Spleen (tissue), 11 donors: ENCODE results near the gene ZNF682. TPM values are rescaled to one million over a fixed set of nuclear protein-coding genes. Genes with fewer than 3 reads are reported as not detected.

Experiments
- DNase-seq: peaks from one replicate; pipeline ENCODE4 v3.0.0-alpha.2; 2020
- H3K27ac ChIP-seq, 8 donors: fragments of 200-600 bp; sonication (generic) in 7 of 8; 1 replicate in 4 of 8; 2 replicates in 4 of 8; pipeline versions ENCODE4 v1.5.0 to v1.8.0; 2016 to 2021; ENCODE audit warnings: inconsistent platforms in 4 of 8, mild to moderate bottlenecking in 4 of 8, moderate library complexity in 1 of 8
- H3K27me3 ChIP-seq, 7 donors: fragments of 200-600 bp; sonication (generic) in 6 of 7; replicated peaks in 1 of 7; 1 replicate in 4 of 7; 2 replicates in 3 of 7; pipeline versions ENCODE4 v1.5.0 to v1.8.0; 2016 to 2021; ENCODE audit warnings: inconsistent platforms in 3 of 7, mild to moderate bottlenecking in 1 of 7
- H3K36me3 ChIP-seq, 6 donors: fragments of 200-600 bp; sonication (generic) in 5 of 6; 1 replicate in 4 of 6; 2 replicates in 2 of 6; pipeline versions ENCODE4 v1.5.0 to v1.8.0; 2016 to 2021; ENCODE audit warnings: inconsistent platforms in 2 of 6
- H3K4me1 ChIP-seq, 6 donors: fragments of 200-600 bp; sonication (generic) in 5 of 6; 1 replicate in 3 of 6; 2 replicates in 3 of 6; pipeline versions ENCODE4 v1.5.0 to v1.8.0; 2016 to 2021; ENCODE audit warnings: inconsistent platforms in 3 of 6
- H3K4me3 ChIP-seq, 8 donors: fragments of 200-600 bp; sonication (generic) in 7 of 8; 1 replicate in 4 of 8; 2 replicates in 4 of 8; pipeline versions ENCODE4 v1.5.0 to v1.8.0; 2016 to 2021; ENCODE audit warnings: inconsistent platforms in 4 of 8, mild to moderate bottlenecking in 4 of 8, moderate library complexity in 2 of 8
- H3K9me3 ChIP-seq, 8 donors: fragments of 200-600 bp; sonication (generic) in 7 of 8; 1 replicate in 4 of 8; 2 replicates in 4 of 8; pipeline versions ENCODE4 v1.5.0 to v1.8.0; 2016 to 2021; ENCODE audit warnings: inconsistent platforms in 4 of 8
- CTCF ChIP-seq, 11 experiments: fragments of 200-600 bp in 7 of 11; fragments of 450-650 bp in 4 of 11; sonication (generic) in 4 of 11; IDR thresholded peaks in 8 of 11; conservative IDR thresholded peaks in 3 of 11; 1 replicate in 7 of 11; 2 replicates in 4 of 11; pipeline versions ENCODE4 v1.4.0 to v1.8.0; 2016 to 2021; ENCODE audit warnings: antibody characterized with exemption in 11 of 11, inconsistent platforms in 4 of 11, mild to moderate bottlenecking in 1 of 11
- POLR2A ChIP-seq, 3 donors: fragments of 450-650 bp; IDR thresholded peaks; one replicate each; pipeline ENCODE4 v1.5.1; 2017; ENCODE audit warnings: antibody characterized with exemption in 3 of 3, mild to moderate bottlenecking in 1 of 3
- POLR2AphosphoS5 ChIP-seq, 3 donors: sonication (generic); formaldehyde crosslinking; IDR thresholded peaks; one replicate each; pipeline ENCODE4 v1.5.1; 2017; ENCODE audit warnings: antibody characterized with exemption in 3 of 3
- WGBS, 5 donors: extraction: QIAGEN DNeasy Blood & Tissue Kit in 3 of 5; methylation state at CpG; one replicate each; pipeline versions ENCODE4 v1.1.5 to v1.1.7; 2013 to 2018; 5-methylcytosine and 5-hydroxymethylcytosine counted together
- intact Hi-C: fragments of 100-400 bp; cut with DNase I; formaldehyde crosslinking; loops from one replicate; pipeline ENCODE4 v1.15.0; 2023; ENCODE audit warnings: low total_unique reads
- polyA plus RNA-seq, 3 donors: library from polyadenylated mRNA; stranded (reverse); fragments of 200-250 nt; gene quantifications; one replicate each; pipeline ENCODE4 v1.2.1, GENCODE V29; 2013
- small RNA-seq, 4 donors: library from RNA; depleted of rRNA; stranded (forward); fragments of <200 nt; gene quantifications; one replicate each; pipeline ENCODE3, GENCODE V24; 2016
- total RNA-seq, 7 donors: library from RNA; depleted of rRNA in 3 of 7; stranded (reverse); fragments of >200 nt in 3 of 7; fragmentation: NEBNext Ultra II Directional in 4 of 7; extraction: Animal tissue kit (Norgen Biotek cat#: 25700) in 4 of 7; gene quantifications; one replicate each; pipeline versions ENCODE4 v1.1.0 to v1.2.1, GENCODE V29; 2016 to 2021
- donor health status: healthy with polysubstance abuse.
- donor health status: DM: no; HTN: no; CAD: no; lungs with moderate emphysema.
- donor health status: DM: no; HTN: no; CAD: no.
- donor health status: Bipolar disorder and iron deficiency.
- donor health status: healthy.
- donor health status: DM: no; HTN: no; CAD: no.
- donor health status: DM: yes; HTN: yes; CAD: no.

ZNF682 gene
- total and polyA plus RNA-seq, 10 donors: 3.7 to 14.2 (median 7.2) TPM

GRCh38 chr19:19955208-19955607 is 84.1 kb downstream of the ZNF682 start:
- no peak overlapping the region for H3K27ac ChIP-seq
- H3K4me3 ChIP-seq: no peak overlapping the region
- DNase-seq: no peak
- peaks cover 0 to 6% (median 2%) of the 10 kb centered on the region in 6 donors for H3K4me1 ChIP-seq
- no peaks in the 10 kb centered on the region for H3K36me3 ChIP-seq
- intact Hi-C loops: no loop called here
- no peaks in the 10 kb centered on the region for H3K27me3 ChIP-seq
- 85 to 92% (median 91%) methylated on average over 9 of the region's 9 CpGs for WGBS, 5 donors
- H3K9me3 ChIP-seq: peaks cover 0 to 9% (median 0%) of the 10 kb centered on the region in 8 donors
- TF ChIP-seq POLR2A (IDR thresholded peaks at IDR 0.05): no peak
- TF ChIP-seq CTCF (IDR thresholded peaks at IDR 0.05 in 8 of 11, conservative IDR thresholded peaks at IDR 0.05 in 3 of 11): no peak
- TF ChIP-seq POLR2AphosphoS5 (IDR thresholded peaks at IDR 0.05): no peak

Small RNA genes within 50 kb of the gene (small RNA-seq; reads per million reads assigned to genes)
- gene AC006539.3: 0 reads per million in 4 donors

Other genes starting within 250 kb of the ZNF682 start
- gene ZNF506, start 217.8 kb downstream of the ZNF682 start, total RNA-seq: 100 to 1,000 TPM in 2 of 7 donors, 10 to 100 TPM in 5; 38.8 to 114 (median 42.1) TPM
- 10 to 100 TPM in 1 of 3 donors, 1 to 10 TPM in 2; 6.3 to 10.4 (median 9.0) TPM for gene ZNF506, start 217.8 kb downstream of the ZNF682 start, polyA plus RNA-seq
- gene ZNF253, start 173.6 kb downstream of the ZNF682 start, total RNA-seq: 10 to 100 TPM in 6 of 7 donors, 1 to 10 TPM in 1; 9.8 to 34.8 (median 17.1) TPM
- 1 to 10 TPM; 4.0 to 6.8 (median 5.9) TPM for gene ZNF253, start 173.6 kb downstream of the ZNF682 start, polyA plus RNA-seq
- gene ZNF93, start 138.6 kb downstream of the ZNF682 start, total RNA-seq: 10 to 100 TPM in 3 of 7 donors, 1 to 10 TPM in 4; 4.7 to 21.7 (median 7.9) TPM
- gene ZNF93, start 138.6 kb downstream of the ZNF682 start, polyA plus RNA-seq: 1 to 10 TPM; 2.3 to 4.2 (median 4.1) TPM
- gene ZNF90, start 38.5 kb upstream of the ZNF682 start, total RNA-seq: 10 to 100 TPM in 2 of 7 donors, 1 to 10 TPM in 5; 2.7 to 12.3 (median 5.1) TPM
- gene ZNF90, start 38.5 kb upstream of the ZNF682 start, polyA plus RNA-seq: 1 to 10 TPM; 2.9 to 3.9 (median 2.9) TPM
- gene ZNF486, start 127.7 kb upstream of the ZNF682 start, total RNA-seq: 10 to 100 TPM in 3 of 7 donors, 1 to 10 TPM in 4; 7.2 to 18.7 (median 9.6) TPM
- 1 to 10 TPM; 2.6 to 5.1 (median 2.9) TPM for gene ZNF486, start 127.7 kb upstream of the ZNF682 start, polyA plus RNA-seq